Measurements from ENCODE around the gene HADHB. TPM values are rescaled to one million over a fixed set of nuclear protein-coding genes. Genes with fewer than 3 reads are reported as not detected.

Gene HADHB
- total and polyA plus RNA-seq, 2 experiments from 2014 or later = 131 to 133 TPM

DNA sequence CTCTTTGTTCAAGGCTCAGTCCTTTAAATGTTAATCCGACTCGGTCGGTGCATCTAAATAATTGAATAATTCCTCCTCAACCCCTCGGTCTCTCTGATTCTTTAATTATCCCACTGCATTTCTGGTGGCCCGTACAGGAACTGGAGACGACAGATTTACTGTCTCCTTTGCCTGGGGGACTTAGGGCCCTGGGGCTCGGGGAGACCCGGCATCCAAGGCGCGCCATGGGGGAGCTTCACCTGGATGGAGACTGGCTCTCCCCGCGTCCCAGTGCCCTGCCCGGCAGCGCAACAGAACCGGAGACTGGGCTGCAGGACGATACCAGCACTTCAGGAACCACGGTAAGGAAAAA lies 53.5 kb downstream of the HADHB start:
- no peak for DNase-seq (ENCODE audit: low spot score)
- Histone ChIP-seq H3K36me3 (replicated peaks; ENCODE audit: insufficient read depth, low read depth) (no peaks in the 10 kb centered on the region), H3K27me3 (no peaks in the 10 kb centered on the region), H3K79me2 (no peaks in the 10 kb centered on the region), H3K4me3 (no peak overlapping the region), H4K20me1 (ENCODE audit: insufficient read depth, poor library complexity, severe bottlenecking) (no peaks in the 10 kb centered on the region), H2AFZ (peak overlapping the region; percentile 33), H3K9me2 (replicated peaks; ENCODE audit: insufficient read depth) (no peaks in the 10 kb centered on the region), H3K27ac (peak overlapping the region; percentile 75), H3K4me2 (peak overlapping the region; percentile 83), H3K9me3 (ENCODE audit: low read depth) (no peaks in the 10 kb centered on the region), H3K4me1 (ENCODE audit: insufficient read depth) (peaks cover 9% of the 10 kb centered on the region)
- TF ChIP-seq EZH2 (IDR thresholded peaks at IDR 0.05; ENCODE audit: borderline replicate concordance) = no peak
- TF ChIP-seq, protein P1, sequence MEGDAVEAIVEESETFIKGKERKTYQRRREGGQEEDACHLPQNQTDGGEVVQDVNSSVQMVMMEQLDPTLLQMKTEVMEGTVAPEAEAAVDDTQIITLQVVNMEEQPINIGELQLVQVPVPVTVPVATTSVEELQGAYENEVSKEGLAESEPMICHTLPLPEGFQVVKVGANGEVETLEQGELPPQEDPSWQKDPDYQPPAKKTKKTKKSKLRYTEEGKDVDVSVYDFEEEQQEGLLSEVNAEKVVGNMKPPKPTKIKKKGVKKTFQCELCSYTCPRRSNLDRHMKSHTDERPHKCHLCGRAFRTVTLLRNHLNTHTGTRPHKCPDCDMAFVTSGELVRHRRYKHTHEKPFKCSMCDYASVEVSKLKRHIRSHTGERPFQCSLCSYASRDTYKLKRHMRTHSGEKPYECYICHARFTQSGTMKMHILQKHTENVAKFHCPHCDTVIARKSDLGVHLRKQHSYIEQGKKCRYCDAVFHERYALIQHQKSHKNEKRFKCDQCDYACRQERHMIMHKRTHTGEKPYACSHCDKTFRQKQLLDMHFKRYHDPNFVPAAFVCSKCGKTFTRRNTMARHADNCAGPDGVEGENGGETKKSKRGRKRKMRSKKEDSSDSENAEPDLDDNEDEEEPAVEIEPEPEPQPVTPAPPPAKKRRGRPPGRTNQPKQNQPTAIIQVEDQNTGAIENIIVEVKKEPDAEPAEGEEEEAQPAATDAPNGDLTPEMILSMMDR (IDR thresholded peaks at IDR 0.05; ENCODE audit: poor library complexity) = no peak
- no peak for TF ChIP-seq EZH2phosphoT487 (IDR thresholded peaks at IDR 0.05; ENCODE audit: low read depth, severe bottlenecking, unreplicated experiment)
- 22% methylated on average over 17 of the region's 17 CpGs for WGBS (ENCODE audit: low lambda C conversion rate, missing lambda C conversion rate)

DNA sequence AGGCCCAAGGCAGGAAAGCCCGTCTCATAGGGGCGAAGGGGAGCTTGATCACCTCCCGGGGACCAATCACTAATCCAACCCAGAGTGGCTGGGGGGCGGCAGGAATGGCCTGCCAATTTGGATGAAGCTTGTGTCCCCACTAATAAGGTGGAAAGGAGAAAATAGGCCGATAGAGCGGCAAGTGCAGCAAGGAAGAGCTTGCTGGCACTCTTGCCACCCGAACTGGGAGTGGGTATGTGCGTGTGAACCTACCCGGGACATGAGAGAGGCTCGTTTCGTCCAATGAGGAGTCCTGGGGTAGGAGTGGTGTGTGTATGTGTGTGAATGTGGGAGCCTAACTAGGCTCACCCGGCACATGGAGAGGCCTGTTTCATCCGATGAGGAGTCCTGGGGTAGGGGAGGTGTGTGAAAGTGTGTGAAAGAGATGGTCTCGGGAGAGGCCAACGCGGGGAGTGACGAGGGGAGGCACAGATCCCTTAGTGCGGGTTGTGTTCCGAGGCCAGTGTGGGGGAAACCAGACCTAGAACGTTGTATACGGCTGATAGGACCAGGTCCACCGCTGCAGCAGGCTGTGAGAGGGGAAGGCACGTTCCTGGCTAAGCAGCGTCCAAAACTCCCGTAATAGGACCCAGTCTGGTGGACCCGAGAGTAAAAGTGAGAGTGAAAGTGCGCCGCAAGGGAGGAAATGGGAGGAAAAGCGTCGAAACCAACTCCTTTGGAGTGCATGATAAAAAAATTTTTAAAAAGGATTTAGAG lies 54.1 kb downstream of the HADHB start:
- peak overlapping the region; percentile 75 for H3K27ac ChIP-seq

DNA sequence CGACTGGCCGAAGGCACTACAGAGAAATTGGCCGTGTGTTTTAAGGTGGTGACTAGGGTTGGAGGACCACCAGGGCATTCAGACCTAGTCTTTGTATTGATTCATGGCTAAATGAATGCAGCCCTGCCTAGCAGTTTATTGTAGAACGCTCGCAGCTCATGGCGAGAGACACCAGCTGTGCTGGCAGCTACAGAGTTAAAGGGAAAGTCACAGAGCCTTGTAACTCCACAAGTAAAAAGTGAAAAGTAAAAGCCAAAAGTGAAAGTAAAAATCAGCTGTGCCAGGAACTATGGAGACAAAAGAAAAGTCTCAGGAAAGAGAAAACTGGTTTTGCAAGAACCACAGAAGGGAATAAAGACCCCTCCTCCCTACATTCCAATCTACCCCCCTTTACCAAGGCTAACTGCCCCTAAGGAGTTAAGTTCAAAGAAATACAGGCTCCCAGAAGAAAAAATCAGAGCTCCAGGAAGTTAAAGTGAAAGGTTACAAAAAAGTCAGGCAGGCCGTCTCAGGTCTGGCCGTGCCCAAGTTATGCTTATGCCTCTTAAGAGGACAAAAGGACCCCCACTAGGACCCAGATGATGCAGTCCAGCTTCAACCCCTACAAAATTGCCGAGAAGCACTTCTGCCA lies 54.8 kb downstream of the HADHB start:
- H3K4me3 ChIP-seq = peak overlapping the region; percentile 33

More for the DNA sequence above, 54.1 kb downstream of the HADHB start:
- H3K4me3 ChIP-seq = peak overlapping the region; percentile 33
- no peaks in the 10 kb centered on the region for H3K9me2 ChIP-seq (replicated peaks; ENCODE audit: insufficient read depth)
- peak overlapping the region; percentile 33 for H2AFZ ChIP-seq
- H3K4me2 ChIP-seq = peak overlapping the region; percentile 83
- WGBS (ENCODE audit: low lambda C conversion rate, missing lambda C conversion rate) = 11% methylated on average over 30 of the region's 30 CpGs
- TF ChIP-seq EZH2phosphoT487 (IDR thresholded peaks at IDR 0.05; ENCODE audit: low read depth, severe bottlenecking, unreplicated experiment) = no peak
- no peak for TF ChIP-seq EZH2 (IDR thresholded peaks at IDR 0.05; ENCODE audit: borderline replicate concordance)
- TF ChIP-seq, protein P1 (IDR thresholded peaks at IDR 0.05; ENCODE audit: poor library complexity) = no peak
- no peaks in the 10 kb centered on the region for H3K36me3 ChIP-seq (replicated peaks; ENCODE audit: insufficient read depth, low read depth)
- H3K9me3 ChIP-seq (ENCODE audit: low read depth) = no peaks in the 10 kb centered on the region
- no peaks in the 10 kb centered on the region for H3K79me2 ChIP-seq
- H3K27me3 ChIP-seq = no peaks in the 10 kb centered on the region
- H3K4me1 ChIP-seq (ENCODE audit: insufficient read depth) = peaks cover 9% of the 10 kb centered on the region
- DNase-seq (ENCODE audit: low spot score) = peak; percentile 45
- H4K20me1 ChIP-seq (ENCODE audit: insufficient read depth, poor library complexity, severe bottlenecking) = no peaks in the 10 kb centered on the region

More for the DNA sequence above, 54.8 kb downstream of the HADHB start:
- 2% methylated on average over 9 of the region's 9 CpGs for WGBS (ENCODE audit: low lambda C conversion rate, missing lambda C conversion rate)
- Histone ChIP-seq H3K36me3 (replicated peaks; ENCODE audit: insufficient read depth, low read depth) (no peaks in the 10 kb centered on the region), H3K4me2 (peak overlapping the region; percentile 83), H3K9me3 (ENCODE audit: low read depth) (no peaks in the 10 kb centered on the region), H3K27ac (peak overlapping the region; percentile 75), H3K79me2 (no peaks in the 10 kb centered on the region), H4K20me1 (ENCODE audit: insufficient read depth, poor library complexity, severe bottlenecking) (no peaks in the 10 kb centered on the region), H3K4me1 (ENCODE audit: insufficient read depth) (peaks cover 9% of the 10 kb centered on the region), H3K27me3 (no peaks in the 10 kb centered on the region), H3K9me2 (replicated peaks; ENCODE audit: insufficient read depth) (no peaks in the 10 kb centered on the region), H2AFZ (peak overlapping the region; percentile 33)
- peak; percentile 61 for DNase-seq (ENCODE audit: low spot score)
- TF ChIP-seq, protein P1 (IDR thresholded peaks at IDR 0.05; ENCODE audit: poor library complexity) = no peak
- TF ChIP-seq EZH2 (IDR thresholded peaks at IDR 0.05; ENCODE audit: borderline replicate concordance) = no peak
- TF ChIP-seq EZH2phosphoT487 (IDR thresholded peaks at IDR 0.05; ENCODE audit: low read depth, severe bottlenecking, unreplicated experiment) = no peak
